DOHH2 (cell line): ENCODE data around the gene RPS6KL1.

Experiments used
- EZH2phosphoT487 ChIP-seq: fragments of 200-600 bp; sonication (generic); IDR thresholded peaks from 2 replicates; pipeline ENCODE4 v1.6.1; 2017; ENCODE audit warnings: borderline replicate concordance, mild to moderate bottlenecking, antibody characterized with exemption, low read length, moderate library complexity, mixed read lengths
- TF ChIP-seq, protein P1 (sequence below): fragments of 200-600 bp; sonication (generic); IDR thresholded peaks from one replicate; pipeline ENCODE4 v1.5.1; 2014; ENCODE audit warnings: antibody characterized with exemption, mild to moderate bottlenecking, low read depth, low read length; ENCODE audit not compliant: poor library complexity, severe bottlenecking

DNA sequence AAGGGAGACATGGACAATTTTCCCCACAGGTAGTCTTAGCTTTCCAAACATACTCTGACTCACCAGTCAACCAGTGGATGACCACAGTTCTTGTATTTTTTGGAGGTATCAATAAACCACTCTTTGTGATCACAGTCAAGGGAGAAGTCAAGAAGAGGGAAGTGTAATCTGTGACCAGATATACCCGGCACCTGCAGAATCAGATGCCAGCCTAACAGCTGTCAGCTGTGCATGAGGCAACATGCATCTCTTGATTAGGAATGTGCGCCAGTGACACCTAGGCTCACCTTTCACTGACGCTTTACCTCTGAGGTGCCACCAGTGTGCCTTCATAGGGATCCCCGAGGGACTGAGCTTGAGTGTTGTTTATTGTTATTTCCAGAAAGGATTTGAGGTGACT, 67.1 kb downstream of the RPS6KL1 start:
- TF ChIP-seq, protein P1, sequence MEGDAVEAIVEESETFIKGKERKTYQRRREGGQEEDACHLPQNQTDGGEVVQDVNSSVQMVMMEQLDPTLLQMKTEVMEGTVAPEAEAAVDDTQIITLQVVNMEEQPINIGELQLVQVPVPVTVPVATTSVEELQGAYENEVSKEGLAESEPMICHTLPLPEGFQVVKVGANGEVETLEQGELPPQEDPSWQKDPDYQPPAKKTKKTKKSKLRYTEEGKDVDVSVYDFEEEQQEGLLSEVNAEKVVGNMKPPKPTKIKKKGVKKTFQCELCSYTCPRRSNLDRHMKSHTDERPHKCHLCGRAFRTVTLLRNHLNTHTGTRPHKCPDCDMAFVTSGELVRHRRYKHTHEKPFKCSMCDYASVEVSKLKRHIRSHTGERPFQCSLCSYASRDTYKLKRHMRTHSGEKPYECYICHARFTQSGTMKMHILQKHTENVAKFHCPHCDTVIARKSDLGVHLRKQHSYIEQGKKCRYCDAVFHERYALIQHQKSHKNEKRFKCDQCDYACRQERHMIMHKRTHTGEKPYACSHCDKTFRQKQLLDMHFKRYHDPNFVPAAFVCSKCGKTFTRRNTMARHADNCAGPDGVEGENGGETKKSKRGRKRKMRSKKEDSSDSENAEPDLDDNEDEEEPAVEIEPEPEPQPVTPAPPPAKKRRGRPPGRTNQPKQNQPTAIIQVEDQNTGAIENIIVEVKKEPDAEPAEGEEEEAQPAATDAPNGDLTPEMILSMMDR: no peak
- TF ChIP-seq EZH2phosphoT487: no peak
